ENCODE results near the gene SYDE2. TPM values are rescaled to one million over a fixed set of nuclear protein-coding genes. Genes with fewer than 3 reads are reported as not detected.

Gene SYDE2
- total RNA-seq, 1 donor, result 13.0 TPM

DNA sequence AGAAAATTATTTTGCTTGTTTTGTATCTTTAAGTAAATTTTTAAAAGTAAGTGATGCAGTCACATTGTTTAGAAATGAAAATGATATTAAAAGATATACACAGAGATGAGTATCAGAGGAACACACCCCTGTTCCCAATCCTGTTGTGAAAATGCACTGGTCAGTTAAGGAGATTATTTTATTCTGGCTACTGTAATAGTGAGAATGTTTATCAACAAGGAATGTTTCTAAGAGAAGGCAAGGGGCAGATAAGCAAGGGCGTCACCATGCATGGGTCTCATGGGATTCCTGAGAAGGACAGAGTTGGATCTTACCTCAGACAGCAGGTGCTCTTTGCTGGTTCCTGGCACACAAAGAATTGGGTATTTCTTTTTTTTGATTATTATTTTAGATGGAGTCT lies 36.8 kb upstream of the SYDE2 start:
- Histone ChIP-seq H3K4me1 (ENCODE audit: insufficient read depth, low read length) (peaks cover 7% of the 10 kb centered on the region), H3K4me2 (ENCODE audit: insufficient read depth, low read length) (no peak overlapping the region), H3K4me3 (ENCODE audit: insufficient read depth, low read length) (no peak overlapping the region), H4K20me1 (ENCODE audit: insufficient read depth, low read length) (no peaks in the 10 kb centered on the region), H3K27me3 (ENCODE audit: insufficient read depth, low read length) (peaks cover 3% of the 10 kb centered on the region), H3K36me3 (ENCODE audit: insufficient read depth, low read length) (no peaks in the 10 kb centered on the region), H3K9me3 (ENCODE audit: low read depth, low read length) (no peaks in the 10 kb centered on the region), H2AFZ (ENCODE audit: low read length) (no peak overlapping the region), H3K79me2 (ENCODE audit: insufficient read depth, low read length) (no peaks in the 10 kb centered on the region), H3K27ac (ENCODE audit: low read depth, low read length) (no peak overlapping the region)
- DNase-seq (ENCODE audit: insufficient read length, low spot score, missing footprints), result no peak
- TF ChIP-seq CTCF (IDR thresholded peaks at IDR 0.05; ENCODE audit: extremely low read depth, low read depth, low read length), result no peak

- Histone ChIP-seq H3K27me3 (ENCODE audit: insufficient read depth, low read length) (no peaks in the 10 kb centered on the region), H3K4me3 (ENCODE audit: insufficient read depth, low read length) (no peak overlapping the region), H3K27ac (ENCODE audit: low read depth, low read length) (no peak overlapping the region), H4K20me1 (ENCODE audit: insufficient read depth, low read length) (no peaks in the 10 kb centered on the region), H3K4me1 (ENCODE audit: insufficient read depth, low read length) (peaks cover 9% of the 10 kb centered on the region), H3K36me3 (ENCODE audit: insufficient read depth, low read length) (no peaks in the 10 kb centered on the region), H2AFZ (ENCODE audit: low read length) (no peak overlapping the region), H3K79me2 (ENCODE audit: insufficient read depth, low read length) (no peaks in the 10 kb centered on the region), H3K9me3 (ENCODE audit: low read depth, low read length) (no peaks in the 10 kb centered on the region), H3K4me2 (ENCODE audit: insufficient read depth, low read length) (no peak overlapping the region)
- TF ChIP-seq CTCF (IDR thresholded peaks at IDR 0.05; ENCODE audit: extremely low read depth, low read depth, low read length), result peak; percentile 48
- no peak for DNase-seq (ENCODE audit: insufficient read length, low spot score, missing footprints)
Observed at GRCh38 chr1:85230305-85230977, 29.6 kb upstream of the SYDE2 start.

GRCh38 chr1:85229574-85230097 lies 28.8 kb upstream of the SYDE2 start:
- H2AFZ ChIP-seq (ENCODE audit: low read length), result no peak overlapping the region
- H3K4me2 ChIP-seq (ENCODE audit: insufficient read depth, low read length), result no peak overlapping the region

More at GRCh38 chr1:85229574-85230097, 28.8 kb upstream of the SYDE2 start:
- Histone ChIP-seq H3K4me1 (ENCODE audit: insufficient read depth, low read length) (peaks cover 11% of the 10 kb centered on the region), H3K36me3 (ENCODE audit: insufficient read depth, low read length) (no peaks in the 10 kb centered on the region), H4K20me1 (ENCODE audit: insufficient read depth, low read length) (no peaks in the 10 kb centered on the region), H3K27ac (ENCODE audit: low read depth, low read length) (no peak overlapping the region), H3K9me3 (ENCODE audit: low read depth, low read length) (no peaks in the 10 kb centered on the region), H3K27me3 (ENCODE audit: insufficient read depth, low read length) (no peaks in the 10 kb centered on the region), H3K79me2 (ENCODE audit: insufficient read depth, low read length) (no peaks in the 10 kb centered on the region), H3K4me3 (ENCODE audit: insufficient read depth, low read length) (no peak overlapping the region)
- TF ChIP-seq CTCF (IDR thresholded peaks at IDR 0.05; ENCODE audit: extremely low read depth, low read depth, low read length), result no peak
- DNase-seq (ENCODE audit: insufficient read length, low spot score, missing footprints), result no peak
